Esophagus muscularis mucosa (tissue), 4 donors: ENCODE data around the gene JAKMIP3. TPM values are rescaled to one million over a fixed set of nuclear protein-coding genes. Genes with fewer than 3 reads are reported as not detected.

ENCODE experiments used
- DNase-seq: peaks from one replicate; pipeline ENCODE4 v3.0.0-alpha.2; 2017; ENCODE audit errors: extremely low spot score
- H3K27ac ChIP-seq, 4 donors: fragments of 200-600 bp; sonication (generic); replicated peaks in 1 of 4; 1 replicate in 3 of 4; 2 replicates in 1 of 4; pipeline ENCODE4 v1.5.1; 2016 to 2019; ENCODE audit warnings: mild to moderate bottlenecking in 1 of 4
- H3K27me3 ChIP-seq, 4 donors: fragments of 200-600 bp; sonication (generic); one replicate each; pipeline versions ENCODE4 v1.5.1 to v1.6.0; 2016 to 2019
- H3K36me3 ChIP-seq, 4 donors: fragments of 200-600 bp; sonication (generic); one replicate each; pipeline ENCODE4 v1.5.1; 2016 to 2019
- H3K4me1 ChIP-seq, 4 donors: fragments of 200-600 bp; sonication (generic); one replicate each; pipeline ENCODE4 v1.5.1; 2016 to 2019
- H3K4me3 ChIP-seq, 4 donors: fragments of 200-600 bp; sonication (generic); 1 replicate in 2 of 4; 2 replicates in 2 of 4; pipeline ENCODE4 v1.5.1; 2016 to 2019; ENCODE audit warnings: mild to moderate bottlenecking in 4 of 4, moderate library complexity in 1 of 4
- H3K9me3 ChIP-seq, 4 donors: fragments of 200-600 bp; sonication (generic); 1 replicate in 3 of 4; 2 replicates in 1 of 4; pipeline ENCODE4 v1.5.1; 2016 to 2019
- CTCF ChIP-seq, 3 experiments: fragments of 200-600 bp in 2 of 3; fragments of 450-650 bp in 1 of 3; sonication (generic) in 2 of 3; IDR thresholded peaks; one replicate each; pipeline ENCODE4 v1.5.1; 2017 to 2019; ENCODE audit warnings: antibody characterized with exemption in 3 of 3, mild to moderate bottlenecking in 2 of 3, moderate library complexity in 1 of 3
- EP300 ChIP-seq: sonication (generic); formaldehyde crosslinking; IDR thresholded peaks from one replicate; pipeline ENCODE4 v1.6.1; 2017; ENCODE audit warnings: antibody characterized with exemption
- POLR2A ChIP-seq: fragments of 450-650 bp; IDR thresholded peaks from one replicate; pipeline ENCODE4 v1.6.1; 2017; ENCODE audit warnings: antibody characterized with exemption, moderate library complexity, mild to moderate bottlenecking, low read depth
- POLR2AphosphoS5 ChIP-seq, 2 donors: sonication (generic); formaldehyde crosslinking; IDR thresholded peaks; one replicate each; pipeline ENCODE4 v1.6.1; 2017; ENCODE audit warnings: antibody characterized with exemption in 2 of 2
- WGBS: methylation state at CpG from one replicate; pipeline ENCODE4 v1.1.5; 2018; 5-methylcytosine and 5-hydroxymethylcytosine counted together
- intact Hi-C: fragments of 100-400 bp; cut with DNase I; formaldehyde crosslinking; loops from one replicate; pipeline ENCODE4 v1.15.1; 2023
- total RNA-seq, 4 donors: library from RNA; depleted of rRNA; stranded (reverse); fragments of >200 nt; gene quantifications; one replicate each; pipeline versions ENCODE4 v1.1.0 to v1.2.1, GENCODE V29; 2016

The JAKMIP3 gene
- total RNA-seq, 4 donors from 2014 or later = 0.66 to 1.6 (median 0.97) TPM

GRCh38 chr10:132064082-132064755 lies 1.5 kb upstream of the JAKMIP3 start:
- no peaks in the 10 kb centered on the region for H3K36me3 ChIP-seq
- H3K9me3 ChIP-seq = no peaks in the 10 kb centered on the region
- H3K4me3 ChIP-seq = no peak overlapping the region
- peaks cover 18 to 32% (median 23%) of the 10 kb centered on the region in 4 donors for H3K4me1 ChIP-seq
- DNase-seq = no peak
- intact Hi-C loops = no loop called here
- no peaks in the 10 kb centered on the region for H3K27me3 ChIP-seq
- 90% methylated on average over 28 of the region's 30 CpGs for WGBS
- H3K27ac ChIP-seq = peak overlapping the region in 2 of 4 donors; percentile 83 to 92
- TF ChIP-seq POLR2AphosphoS5 (IDR thresholded peaks at IDR 0.05) (no peak), POLR2A (no peak), EP300 (no peak), CTCF (IDR thresholded peaks at IDR 0.05) (no peak)

- 73% methylated on average over 10 of the region's 24 CpGs for WGBS
- intact Hi-C loops = no loop called here
- no peak for DNase-seq
These were observed 842 bp upstream of the JAKMIP3 start for GRCh38 chr10:132064771-132065437.

GRCh38 chr10:132066186-132066585 lies 440 bp downstream of the JAKMIP3 start:
- 44% methylated on average over 12 of the region's 15 CpGs for WGBS
- H3K4me3 ChIP-seq = peak overlapping the region; percentile 55 to 61 (median 58)
- no peaks in the 10 kb centered on the region for H3K36me3 ChIP-seq
- no peaks in the 10 kb centered on the region for H3K9me3 ChIP-seq
- no peaks in the 10 kb centered on the region for H3K27me3 ChIP-seq
- H3K27ac ChIP-seq = peak overlapping the region; percentile 81 to 92 (median 82)
- no peak for TF ChIP-seq POLR2A
- TF ChIP-seq POLR2AphosphoS5 (IDR thresholded peaks at IDR 0.05) = no peak
- no peak for TF ChIP-seq EP300
- TF ChIP-seq CTCF (IDR thresholded peaks at IDR 0.05) = no peak
- no peak for DNase-seq
- intact Hi-C loops = no loop called here
- peaks cover 18 to 32% (median 23%) of the 10 kb centered on the region in 4 donors for H3K4me1 ChIP-seq

More at GRCh38 chr10:132064771-132065437, 842 bp upstream of the JAKMIP3 start:
- TF ChIP-seq EP300 (no peak), CTCF (IDR thresholded peaks at IDR 0.05) (no peak), POLR2AphosphoS5 (IDR thresholded peaks at IDR 0.05) (no peak)
- Histone ChIP-seq H3K4me1 (peaks cover 18 to 32% (median 23%) of the 10 kb centered on the region in 4 donors), H3K9me3 (no peaks in the 10 kb centered on the region), H3K36me3 (no peaks in the 10 kb centered on the region), H3K27ac (peak overlapping the region; percentile 81 to 92 (median 82)), H3K4me3 (peak overlapping the region; percentile 55 to 61 (median 58)), H3K27me3 (no peaks in the 10 kb centered on the region)

GRCh38 chr10:132066812-132067211 lies 1.1 kb downstream of the JAKMIP3 start:
- Histone ChIP-seq H3K27me3 (no peaks in the 10 kb centered on the region), H3K9me3 (no peaks in the 10 kb centered on the region), H3K4me3 (peak overlapping the region in 1 of 4 donors; percentile 61), H3K4me1 (peaks cover 18 to 32% (median 23%) of the 10 kb centered on the region in 4 donors), H3K27ac (peak overlapping the region; percentile 81 to 92 (median 82)), H3K36me3 (no peaks in the 10 kb centered on the region)
- TF ChIP-seq POLR2A (no peak), CTCF (IDR thresholded peaks at IDR 0.05) (no peak), EP300 (no peak), POLR2AphosphoS5 (IDR thresholded peaks at IDR 0.05) (no peak)
- DNase-seq = no peak
- 82% methylated on average over 13 of the region's 13 CpGs for WGBS
- intact Hi-C loops = no loop called here
